Epidermal melanocyte (primary cell): ENCODE data around the gene NPHP4.

Experiments
- DNase-seq: peaks from one replicate; pipeline ENCODE4 v3.0.0; 2011; ENCODE audit warnings: low spot score; ENCODE audit not compliant: insufficient read length

The NPHP4 gene

DNA sequence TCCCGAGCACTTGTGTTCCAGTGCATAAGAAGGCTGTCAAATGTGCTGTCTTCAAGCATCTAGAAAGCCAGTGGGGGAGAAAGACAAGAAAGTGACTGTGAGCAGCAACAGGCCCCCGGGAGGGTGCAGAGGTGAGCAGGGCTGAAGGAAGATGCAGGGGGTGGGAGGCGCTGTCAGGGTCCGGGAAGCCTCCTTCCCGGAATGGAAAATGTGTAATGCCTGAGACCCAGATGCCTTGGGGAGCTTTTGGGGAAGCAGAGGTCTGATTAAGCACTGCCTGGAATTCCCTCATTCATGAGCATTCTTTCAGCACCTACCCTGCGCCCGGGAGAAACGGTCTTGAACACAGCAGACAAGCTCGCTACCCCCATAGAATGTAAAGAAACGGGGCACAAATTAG is 1.3 kb downstream of the NPHP4 start:
- no peak for DNase-seq

DNA sequence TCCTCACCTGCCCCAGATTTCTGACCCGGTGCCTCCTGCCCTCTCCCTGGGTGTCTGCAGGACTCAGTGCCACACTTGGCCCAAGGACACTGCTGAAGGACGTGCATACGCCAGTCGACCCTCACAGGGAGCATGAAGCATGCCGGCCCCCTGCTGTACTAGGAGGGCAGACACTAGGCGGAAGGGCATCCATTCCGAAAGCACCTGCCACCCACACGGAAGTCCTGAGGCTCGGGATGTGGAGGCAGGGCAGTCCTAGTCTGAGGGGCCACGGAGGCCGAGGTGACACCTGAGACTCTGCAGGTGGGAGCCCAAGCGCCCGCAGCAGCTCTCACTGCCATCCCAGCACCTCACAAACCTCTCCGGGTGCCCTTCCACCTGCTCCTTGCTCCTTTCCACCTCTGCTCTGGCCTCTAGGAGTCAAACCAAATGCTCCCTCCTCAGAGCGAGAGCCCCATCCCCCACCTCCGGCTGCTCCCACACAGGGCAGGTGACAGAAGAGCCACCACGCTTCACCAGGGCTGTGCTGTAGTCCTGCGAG is 2.4 kb downstream of the NPHP4 start:
- no peak for DNase-seq

DNA sequence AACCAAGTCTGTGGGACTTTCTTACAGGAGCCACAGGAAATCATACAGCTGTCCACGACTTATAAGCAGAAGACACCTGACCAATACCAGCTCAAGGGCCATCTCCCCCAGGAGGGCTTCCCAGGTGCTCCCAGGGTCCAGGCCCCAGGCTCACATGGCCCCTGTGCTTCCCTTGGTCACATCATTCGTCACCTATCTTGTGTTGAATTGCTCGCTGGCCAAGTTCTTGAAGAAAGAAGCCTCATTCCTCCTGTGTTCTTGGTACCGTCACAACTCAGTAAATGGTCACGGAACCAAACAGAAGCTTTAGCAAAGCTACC is 3.0 kb downstream of the NPHP4 start:
- no peak for DNase-seq

DNA sequence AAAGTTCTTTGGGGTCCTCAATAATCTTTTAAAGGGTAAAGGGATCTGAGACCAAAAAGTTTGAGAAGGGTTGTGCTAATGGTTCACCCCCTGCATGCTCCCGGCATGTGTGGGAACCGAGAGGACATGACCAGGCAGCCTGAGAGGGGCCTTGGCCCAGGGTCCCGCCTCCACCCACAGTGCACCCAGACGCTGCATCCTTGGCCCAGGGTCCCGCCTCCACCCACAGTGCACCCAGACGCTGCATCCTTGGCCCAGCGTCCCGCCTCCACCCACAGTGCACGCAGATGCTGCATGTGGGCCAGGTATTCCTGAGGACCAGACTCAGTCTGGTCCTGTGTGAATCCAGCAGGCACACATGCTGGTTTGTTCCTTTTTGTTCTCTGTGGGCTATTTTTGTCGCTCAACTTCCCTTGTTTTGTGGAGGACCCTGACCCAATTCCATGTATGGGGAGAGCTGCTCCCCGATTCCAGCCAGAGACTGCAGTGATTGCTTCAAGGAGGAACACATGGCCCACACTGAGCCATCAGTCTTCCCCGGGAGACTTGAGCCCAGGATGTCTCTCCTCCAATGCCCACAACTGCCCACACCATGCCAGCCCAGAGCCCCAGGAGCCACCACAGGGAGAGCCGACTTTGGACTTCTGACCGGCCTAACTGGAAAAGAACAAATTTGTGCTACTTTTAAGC is 3.5 kb downstream of the NPHP4 start:
- DNase-seq: no peak

DNA sequence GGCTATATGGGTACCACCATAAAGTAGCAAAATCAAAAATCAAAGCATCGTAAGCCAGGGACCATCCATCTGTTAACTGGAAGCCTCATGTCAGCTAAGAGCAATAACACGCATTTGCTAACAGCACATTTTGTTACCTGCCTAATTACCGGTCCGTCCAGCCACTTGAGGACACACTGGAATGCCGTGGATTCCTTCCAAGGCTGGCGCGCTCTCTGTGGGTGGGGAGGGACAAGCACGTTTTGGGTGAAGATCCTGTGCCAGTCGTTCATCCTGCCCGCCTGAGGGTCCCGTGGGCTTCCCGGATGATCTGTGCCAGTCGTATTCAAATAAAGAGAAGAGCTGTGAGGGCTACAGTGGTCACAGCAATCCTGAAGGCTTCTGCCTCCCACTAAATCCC is 6.2 kb downstream of the NPHP4 start:
- DNase-seq: no peak

DNA sequence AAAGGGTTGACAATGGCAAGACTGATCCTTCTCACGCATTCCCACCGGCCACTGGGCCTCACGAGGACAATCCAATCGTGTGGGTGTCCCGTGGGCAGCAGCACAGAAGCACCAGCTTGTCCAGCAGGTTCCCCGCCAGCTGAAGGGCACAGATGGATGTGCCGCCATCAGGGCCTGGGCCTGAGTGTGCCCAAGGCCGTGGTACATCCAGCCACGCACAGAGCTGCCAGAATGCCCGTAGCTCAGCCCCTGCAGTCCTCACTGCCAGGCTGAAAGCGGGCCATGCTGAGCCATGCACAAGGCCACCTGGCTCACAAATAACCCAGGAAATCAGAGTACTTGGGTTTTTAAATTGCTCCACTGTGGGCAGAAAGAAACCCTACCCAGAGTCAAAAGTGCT is 7.0 kb downstream of the NPHP4 start:
- DNase-seq: no peak

DNA sequence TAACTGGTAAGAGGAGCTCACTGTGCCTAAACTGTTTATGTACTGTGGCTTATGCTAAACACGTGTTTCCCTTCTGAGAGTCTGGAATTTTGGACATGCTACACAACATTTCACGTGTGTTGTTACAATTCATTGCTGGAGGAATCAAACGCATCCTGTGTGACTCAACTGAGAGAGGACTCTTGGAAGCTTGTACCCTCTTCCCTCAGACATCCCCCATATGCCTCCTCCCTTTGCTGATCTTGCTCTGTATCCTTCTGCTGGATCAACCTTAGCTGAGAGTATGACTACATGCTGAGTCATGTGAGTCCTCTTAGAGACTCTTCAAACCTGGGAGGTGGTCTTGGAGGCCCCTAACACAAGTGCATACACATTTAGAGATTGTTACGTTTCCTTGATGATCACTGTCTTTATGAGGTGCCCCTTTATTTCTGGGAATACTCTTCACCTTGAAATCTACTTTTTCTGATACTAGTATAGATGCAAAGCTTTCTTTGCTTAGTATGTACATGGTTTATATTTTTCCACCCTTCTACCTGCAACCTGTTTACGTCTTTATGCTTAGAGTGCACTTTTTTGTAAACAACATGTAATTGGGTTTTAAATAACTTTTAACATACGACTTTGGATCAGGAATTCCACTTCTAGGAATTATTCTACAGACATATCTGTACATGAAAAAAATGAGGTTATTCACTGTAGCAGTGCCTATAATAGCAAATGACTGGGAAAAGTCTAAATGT is 8.7 kb downstream of the NPHP4 start:
- DNase-seq: no peak

DNA sequence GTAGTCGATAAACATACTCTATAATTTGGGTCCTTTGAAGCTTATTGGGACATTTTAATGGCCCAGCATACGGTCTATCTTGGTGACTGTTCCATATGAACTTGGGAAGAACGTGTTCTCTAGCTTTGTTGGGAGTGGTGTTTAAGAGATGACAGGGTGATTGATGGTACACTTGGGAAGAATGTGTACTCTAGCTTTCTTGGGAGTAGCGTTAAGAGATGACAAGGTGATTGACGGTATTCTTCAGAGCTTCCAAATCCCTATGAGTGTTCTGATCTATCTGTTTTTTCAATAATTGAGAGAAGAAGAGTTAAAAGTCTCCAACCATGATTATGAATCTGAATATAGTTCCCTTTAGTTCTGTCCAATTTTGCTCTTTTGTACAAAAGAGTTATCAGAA is 9.4 kb downstream of the NPHP4 start:
- DNase-seq: no peak

DNA sequence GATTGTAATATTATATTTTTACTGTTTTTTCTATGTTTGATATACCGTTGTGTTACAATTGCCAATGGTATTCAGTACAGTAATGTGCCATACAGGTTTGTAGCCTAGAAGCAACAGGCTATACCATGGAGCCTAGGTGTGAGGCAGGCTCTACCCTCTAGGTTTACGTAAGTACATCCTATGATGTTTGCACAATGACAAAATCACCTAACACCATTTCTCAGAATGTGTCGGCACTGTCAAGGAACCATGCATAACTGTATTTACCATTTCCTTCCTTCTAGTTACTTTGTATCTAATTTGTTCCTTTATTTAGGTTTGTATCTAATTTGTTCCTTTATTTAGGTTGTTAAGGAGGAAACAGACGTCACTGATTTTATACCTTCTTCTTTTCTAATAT is 9.9 kb downstream of the NPHP4 start:
- no peak for DNase-seq

DNA sequence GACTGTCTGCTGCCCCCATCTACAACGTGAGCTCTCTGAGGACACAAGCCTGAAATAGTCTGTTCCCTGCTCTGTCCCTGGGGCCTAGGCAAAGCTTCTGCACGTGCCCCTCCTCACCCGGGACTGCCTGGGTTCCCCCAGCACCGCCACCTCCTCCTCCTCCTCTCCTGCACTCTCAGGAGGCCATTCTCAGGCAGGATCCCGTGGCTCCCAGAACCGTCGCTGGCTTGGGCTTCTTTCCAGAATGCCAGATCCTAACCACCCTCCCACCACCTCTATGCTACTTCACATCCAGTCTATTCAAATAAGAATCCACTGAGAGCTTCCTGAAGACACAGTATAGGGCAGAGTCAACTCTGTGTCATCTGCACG is 11.2 kb downstream of the NPHP4 start:
- no peak for DNase-seq

DNA sequence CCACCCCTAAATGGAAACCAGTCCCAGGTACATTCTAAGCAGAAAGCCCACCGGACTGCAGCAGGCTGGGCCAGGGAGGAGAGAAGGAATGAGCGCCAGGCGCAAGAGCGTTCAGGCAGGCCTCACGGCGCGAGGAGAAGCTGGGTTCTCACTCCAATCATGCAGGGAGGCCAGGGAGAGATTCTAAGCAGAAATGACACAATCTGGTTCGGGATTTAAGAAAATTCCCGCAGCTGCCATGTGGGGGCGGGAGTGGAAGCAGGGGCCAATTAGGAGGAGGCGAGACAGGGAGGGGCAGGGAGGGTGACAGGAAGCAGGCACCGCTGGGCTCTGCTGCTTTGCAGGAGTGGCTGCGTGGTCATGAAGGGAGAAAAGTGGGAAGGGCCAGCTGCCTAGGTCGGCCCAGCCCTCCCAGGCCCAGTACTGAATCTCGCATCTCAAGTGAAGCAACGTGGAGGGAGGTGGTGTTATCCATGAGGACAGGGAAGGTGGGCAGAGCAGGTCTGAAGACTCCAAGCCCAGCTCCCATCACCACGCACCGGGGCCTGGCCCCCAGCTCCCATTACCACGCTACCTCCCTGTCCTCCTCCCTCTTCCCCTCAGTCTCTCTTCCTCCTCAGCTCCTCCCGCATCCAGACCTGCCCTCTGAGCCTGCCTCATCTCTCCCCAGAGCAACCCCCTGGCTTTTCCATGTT is 11.8 kb downstream of the NPHP4 start:
- no peak for DNase-seq

DNA sequence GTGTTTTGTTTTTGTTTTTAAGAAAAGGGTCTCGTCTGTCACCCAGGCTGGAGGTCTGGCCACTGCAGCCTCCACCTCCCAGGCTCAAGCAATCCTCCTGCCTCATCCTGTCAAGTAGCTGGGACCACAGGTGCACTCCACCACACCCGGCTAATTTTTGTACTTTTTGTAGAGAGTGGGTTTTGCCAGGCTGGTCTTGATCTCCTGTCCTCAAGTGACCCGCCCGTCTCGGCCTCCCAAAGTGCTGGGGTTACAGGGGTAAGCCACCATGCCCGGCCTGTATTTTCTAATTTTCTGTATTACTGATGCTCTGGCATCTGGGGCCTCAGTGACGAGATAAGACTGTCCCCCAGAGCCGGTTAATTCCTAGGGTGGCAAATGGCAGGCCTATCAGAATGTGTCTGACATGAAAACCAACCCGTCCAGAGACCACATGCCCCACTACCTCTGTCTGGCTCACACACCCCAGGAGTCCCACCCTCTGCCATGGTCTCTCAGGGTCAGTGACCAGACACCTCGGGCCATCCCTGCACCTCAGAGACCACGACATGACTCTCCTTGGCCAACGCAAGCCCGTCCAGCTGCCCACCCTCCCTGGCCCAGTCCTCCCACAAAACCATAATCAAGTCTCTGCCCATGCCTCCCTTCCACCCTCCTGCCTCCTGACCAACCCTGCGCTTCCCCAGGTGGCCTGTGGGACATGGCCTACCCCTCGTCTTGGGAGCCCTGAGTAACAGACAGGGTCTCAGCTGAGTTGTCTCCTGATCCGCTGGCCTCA is 12.5 kb downstream of the NPHP4 start:
- no peak for DNase-seq

DNA sequence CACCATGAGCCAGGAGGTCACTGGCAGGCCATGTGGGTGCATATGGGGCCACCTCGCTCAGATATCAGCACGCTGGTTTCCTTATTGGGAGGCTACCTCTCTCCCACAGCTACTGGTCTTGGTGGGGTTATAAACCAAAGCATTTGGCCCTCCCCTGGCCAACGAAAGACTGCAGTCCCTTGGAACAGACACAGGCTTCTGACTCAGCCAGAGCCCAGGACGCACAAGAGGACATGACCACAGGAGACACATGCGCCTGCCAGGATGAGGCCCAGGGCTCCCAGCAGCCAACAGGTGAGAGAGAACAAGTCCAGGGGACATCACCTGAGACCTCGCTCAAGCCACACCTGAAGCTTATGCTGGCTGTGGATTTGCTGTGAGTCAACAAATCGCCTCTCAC is 13.8 kb downstream of the NPHP4 start:
- DNase-seq: no peak

DNA sequence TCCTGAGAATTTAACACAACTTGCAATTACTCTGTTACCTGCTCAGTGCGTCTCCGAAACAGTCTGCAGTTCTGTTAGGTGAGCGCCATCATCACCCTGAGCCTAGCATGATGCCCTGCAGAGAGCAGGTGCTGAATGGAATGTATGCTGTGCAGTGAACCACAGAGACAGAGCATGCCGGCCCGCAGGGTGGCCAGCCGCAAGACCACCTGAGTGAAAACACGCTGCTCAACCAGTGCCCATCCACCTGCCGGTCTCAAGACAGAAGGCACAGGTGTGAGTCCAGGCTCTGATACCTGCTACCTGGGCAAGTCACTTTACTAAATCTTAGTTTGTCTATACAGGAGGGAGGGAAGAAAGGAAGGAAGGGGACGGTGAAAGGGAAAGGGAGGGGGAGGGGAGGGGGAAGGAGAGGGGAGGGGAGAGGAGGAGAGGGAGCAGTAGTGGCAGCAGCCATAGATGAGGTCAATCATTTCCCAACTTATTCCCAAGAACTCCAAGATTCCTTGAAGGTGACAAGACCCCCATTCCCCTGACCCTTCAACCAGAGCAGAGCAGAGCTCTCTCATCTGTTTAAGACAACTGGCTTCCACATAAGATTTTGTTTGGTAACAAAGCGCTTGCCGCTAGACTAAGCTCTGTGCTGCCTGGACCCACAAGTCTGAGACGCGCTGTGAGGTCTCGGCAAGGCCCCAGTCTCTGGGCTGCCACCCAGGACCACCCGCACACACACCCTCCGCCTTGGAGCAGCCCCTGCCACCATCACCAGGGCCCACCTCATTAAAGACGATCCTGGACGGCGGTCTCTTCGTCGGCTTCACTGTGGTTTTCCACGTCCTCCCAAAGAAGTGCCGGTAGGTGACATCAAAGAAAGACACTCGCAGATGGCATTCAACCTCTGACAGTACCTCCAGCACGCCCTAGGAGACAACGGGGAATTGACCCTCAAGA is 14.5 kb downstream of the NPHP4 start:
- no peak for DNase-seq

DNA sequence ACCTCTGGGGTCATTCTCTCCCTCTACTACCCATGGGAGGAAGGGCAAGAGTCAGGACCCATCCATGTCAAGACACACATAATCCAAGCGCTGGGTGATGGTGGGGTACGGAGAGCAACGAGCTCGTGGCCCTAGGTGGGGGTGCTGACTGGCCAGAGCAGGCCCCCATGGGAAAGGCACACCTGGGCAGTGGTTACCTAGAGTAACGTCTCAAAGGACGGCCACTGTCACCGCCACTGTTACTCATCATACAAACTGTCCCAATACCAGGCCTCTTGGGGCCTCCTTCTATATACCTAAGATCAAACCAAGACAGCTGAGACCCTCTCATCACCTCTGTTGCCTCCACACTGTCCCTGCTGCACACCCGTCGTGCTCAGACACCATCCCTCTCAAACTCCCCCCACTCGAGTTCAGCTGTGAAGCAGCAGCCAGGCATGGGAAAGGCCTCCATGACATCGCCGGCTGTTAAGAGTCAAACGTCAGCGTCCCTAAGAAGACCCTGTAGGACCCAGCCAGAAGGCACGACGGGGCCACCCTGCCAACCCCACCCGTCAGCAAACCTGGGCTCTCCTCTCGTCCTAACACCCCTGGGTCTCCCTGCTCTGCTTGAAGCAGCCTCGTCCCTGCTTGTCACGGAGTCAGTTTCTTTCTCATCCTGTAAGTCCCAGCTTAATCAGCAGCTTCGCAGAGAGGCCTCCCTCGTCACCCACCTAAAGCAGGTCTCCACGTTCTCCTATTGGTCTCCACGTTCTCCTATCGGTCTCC is 15.3 kb downstream of the NPHP4 start:
- DNase-seq: no peak

DNA sequence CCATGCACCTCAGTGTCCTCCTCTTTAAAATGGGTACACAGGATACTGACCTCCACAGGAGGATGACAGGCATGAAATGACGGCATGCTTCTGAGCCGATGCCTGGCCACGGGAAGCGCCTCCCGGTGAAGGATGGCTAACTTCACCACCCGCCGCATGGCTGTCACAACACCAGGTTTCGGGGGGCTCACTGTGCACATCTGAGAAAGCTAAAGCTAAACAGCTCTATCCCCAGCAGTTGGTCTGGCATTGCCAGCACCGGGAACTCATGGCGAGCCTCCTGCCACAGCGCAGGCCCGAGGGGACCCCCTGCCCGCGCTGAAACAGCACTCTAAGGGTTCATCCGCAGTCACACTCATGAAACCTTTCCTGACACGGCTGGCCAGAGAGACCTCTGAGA is 16.0 kb downstream of the NPHP4 start:
- DNase-seq: no peak

DNA sequence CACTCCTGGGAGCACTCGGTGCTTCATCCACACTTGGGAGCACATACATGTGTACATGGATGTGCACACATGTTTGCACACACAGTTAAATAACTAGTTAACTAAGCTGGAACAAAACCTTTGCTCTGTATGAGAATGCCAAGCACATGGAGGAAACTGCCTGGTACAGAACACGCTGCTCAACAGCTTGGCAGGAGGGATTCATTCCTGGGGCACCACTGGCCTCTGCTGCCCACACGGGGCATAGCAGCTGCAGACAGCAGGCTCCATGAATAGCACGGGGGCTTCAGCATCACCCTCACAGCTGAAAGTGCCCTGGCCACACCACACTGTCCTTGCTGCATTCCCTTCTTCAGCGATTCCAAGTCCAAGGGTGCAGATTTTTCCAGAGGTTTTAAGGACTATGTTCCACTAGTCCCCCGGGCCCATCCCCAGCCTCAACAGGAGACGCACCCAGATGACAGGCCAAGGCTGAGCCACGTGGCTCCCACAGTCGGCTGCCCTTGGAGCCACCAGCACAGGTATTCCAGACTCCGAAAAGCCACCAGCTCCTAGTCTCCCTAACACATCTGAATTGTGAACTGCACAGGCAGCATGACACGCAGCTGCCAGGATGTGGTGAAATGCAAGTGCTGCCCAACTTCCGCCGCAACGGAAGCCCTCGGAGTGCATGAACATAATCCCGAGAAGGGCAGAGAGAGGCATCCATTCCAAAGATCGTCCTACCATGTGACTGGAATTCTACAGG is 16.9 kb downstream of the NPHP4 start:
- peak; percentile 64 for DNase-seq

DNA sequence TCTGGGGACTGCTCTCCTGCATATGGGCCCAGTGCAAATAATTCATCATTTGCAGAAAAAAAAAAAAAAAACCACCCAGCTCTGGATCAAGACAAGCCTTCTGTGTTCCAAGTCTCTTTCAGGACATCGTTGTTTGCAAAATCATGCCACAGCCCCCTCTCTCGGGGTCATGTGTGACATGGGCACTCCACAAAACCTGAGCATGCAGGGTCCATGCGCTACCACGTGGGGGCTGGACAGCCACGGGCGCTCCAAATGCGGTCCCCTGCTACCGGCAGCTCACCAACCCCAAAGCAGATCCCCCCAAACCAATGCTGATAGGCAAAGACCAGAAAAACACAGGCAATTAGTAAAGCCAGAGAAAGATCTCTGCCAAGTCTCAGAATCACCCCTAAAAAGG is 17.6 kb downstream of the NPHP4 start:
- no peak for DNase-seq

DNA sequence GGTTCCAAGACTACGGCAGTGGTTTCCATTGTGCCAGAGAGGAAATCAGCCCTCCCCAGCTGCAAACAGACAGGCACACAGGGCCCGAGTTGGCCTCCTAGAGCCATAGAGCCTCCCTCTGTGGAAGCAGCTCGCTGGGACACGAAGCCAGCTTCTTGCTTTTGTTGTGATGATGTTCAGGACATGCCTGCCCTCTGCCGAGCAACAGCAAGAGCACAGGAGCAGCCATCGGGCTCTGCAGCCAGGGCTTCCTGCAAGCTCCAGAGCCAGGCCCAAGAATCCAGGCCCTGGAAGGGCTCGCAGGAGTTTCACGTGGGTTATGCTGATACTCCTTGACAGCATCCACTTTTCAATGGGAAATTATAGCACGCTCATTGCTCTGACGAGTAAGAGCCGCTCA is 18.5 kb downstream of the NPHP4 start:
- no peak for DNase-seq
